GM12892 (cell line): ENCODE measurements around the gene MAML3.

Experiments
- POLR2A ChIP-seq: IDR thresholded peaks from 2 replicates; pipeline ENCODE4 v1.6.1; 2011; ENCODE audit warnings: low read depth, low read length, control low read depth
- POLR2AphosphoS5 ChIP-seq: IDR thresholded peaks from 2 replicates; pipeline ENCODE4 v1.6.1; 2011; ENCODE audit warnings: low read depth, low read length, control low read depth

- TF ChIP-seq POLR2AphosphoS5: no peak
- TF ChIP-seq POLR2A: no peak
Measured at GRCh38 chr4:139786494-139787354, 367.3 kb downstream of the MAML3 start.
